Measurements from ENCODE around the gene CTNS.

CTNS gene

GRCh38 chr17:3627769-3628167 is 8.8 kb upstream of the CTNS start:
- H3K4me3 ChIP-seq (ENCODE audit: low read depth, low read length): no peak overlapping the region
- peak overlapping the region; percentile 27 for H3K27ac ChIP-seq
- H3K9ac ChIP-seq: no peak overlapping the region
- no peaks in the 10 kb centered on the region for H3K9me3 ChIP-seq (ENCODE audit: control insufficient read depth, low read length)
- no peaks in the 10 kb centered on the region for H3K79me2 ChIP-seq
- peaks cover 4% of the 10 kb centered on the region for H3K4me1 ChIP-seq
- TF ChIP-seq, protein P1, sequence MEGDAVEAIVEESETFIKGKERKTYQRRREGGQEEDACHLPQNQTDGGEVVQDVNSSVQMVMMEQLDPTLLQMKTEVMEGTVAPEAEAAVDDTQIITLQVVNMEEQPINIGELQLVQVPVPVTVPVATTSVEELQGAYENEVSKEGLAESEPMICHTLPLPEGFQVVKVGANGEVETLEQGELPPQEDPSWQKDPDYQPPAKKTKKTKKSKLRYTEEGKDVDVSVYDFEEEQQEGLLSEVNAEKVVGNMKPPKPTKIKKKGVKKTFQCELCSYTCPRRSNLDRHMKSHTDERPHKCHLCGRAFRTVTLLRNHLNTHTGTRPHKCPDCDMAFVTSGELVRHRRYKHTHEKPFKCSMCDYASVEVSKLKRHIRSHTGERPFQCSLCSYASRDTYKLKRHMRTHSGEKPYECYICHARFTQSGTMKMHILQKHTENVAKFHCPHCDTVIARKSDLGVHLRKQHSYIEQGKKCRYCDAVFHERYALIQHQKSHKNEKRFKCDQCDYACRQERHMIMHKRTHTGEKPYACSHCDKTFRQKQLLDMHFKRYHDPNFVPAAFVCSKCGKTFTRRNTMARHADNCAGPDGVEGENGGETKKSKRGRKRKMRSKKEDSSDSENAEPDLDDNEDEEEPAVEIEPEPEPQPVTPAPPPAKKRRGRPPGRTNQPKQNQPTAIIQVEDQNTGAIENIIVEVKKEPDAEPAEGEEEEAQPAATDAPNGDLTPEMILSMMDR (IDR thresholded peaks at IDR 0.05): no peak
- H2AFZ ChIP-seq: no peak overlapping the region
- no peak overlapping the region for H3K4me2 ChIP-seq (ENCODE audit: low read length)
- H3K36me3 ChIP-seq (ENCODE audit: control insufficient read depth, insufficient read depth, low read length): no peaks in the 10 kb centered on the region
- H3K27me3 ChIP-seq (ENCODE audit: control insufficient read depth, insufficient read depth, low read length): no peaks in the 10 kb centered on the region

DNA sequence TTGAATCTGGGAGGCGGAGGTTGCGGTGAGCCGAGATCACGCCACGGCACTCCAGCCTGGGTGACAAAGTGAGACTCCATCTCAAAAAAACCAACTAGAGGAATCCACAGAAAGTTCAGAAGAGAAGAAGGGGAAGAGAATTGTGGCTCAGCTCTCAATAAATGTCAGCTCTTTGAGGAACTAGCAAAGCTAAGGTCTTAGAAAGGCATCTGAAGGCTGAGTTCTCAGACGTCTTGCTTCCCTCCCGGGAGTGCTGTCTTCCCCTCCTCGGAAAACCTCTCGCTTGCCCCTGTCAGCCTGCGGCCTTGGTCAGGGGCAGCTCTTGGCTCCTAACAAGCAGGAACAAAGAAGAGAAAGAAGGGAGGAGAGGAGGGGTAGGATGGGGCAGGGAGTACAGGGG is 5.8 kb upstream of the CTNS start:
- peaks cover 4% of the 10 kb centered on the region for H3K4me1 ChIP-seq
- no peaks in the 10 kb centered on the region for H3K36me3 ChIP-seq (ENCODE audit: control insufficient read depth, insufficient read depth, low read length)
- H2AFZ ChIP-seq: no peak overlapping the region
- no peak overlapping the region for H3K27ac ChIP-seq
- H3K27me3 ChIP-seq (ENCODE audit: control insufficient read depth, insufficient read depth, low read length): no peaks in the 10 kb centered on the region
- no peaks in the 10 kb centered on the region for H3K9me3 ChIP-seq (ENCODE audit: control insufficient read depth, low read length)
- TF ChIP-seq, protein P1 (IDR thresholded peaks at IDR 0.05): no peak
- no peak overlapping the region for H3K4me2 ChIP-seq (ENCODE audit: low read length)
- no peak overlapping the region for H3K9ac ChIP-seq
- H3K79me2 ChIP-seq: peaks cover 9% of the 10 kb centered on the region
- H3K4me3 ChIP-seq (ENCODE audit: low read depth, low read length): no peak overlapping the region

DNA sequence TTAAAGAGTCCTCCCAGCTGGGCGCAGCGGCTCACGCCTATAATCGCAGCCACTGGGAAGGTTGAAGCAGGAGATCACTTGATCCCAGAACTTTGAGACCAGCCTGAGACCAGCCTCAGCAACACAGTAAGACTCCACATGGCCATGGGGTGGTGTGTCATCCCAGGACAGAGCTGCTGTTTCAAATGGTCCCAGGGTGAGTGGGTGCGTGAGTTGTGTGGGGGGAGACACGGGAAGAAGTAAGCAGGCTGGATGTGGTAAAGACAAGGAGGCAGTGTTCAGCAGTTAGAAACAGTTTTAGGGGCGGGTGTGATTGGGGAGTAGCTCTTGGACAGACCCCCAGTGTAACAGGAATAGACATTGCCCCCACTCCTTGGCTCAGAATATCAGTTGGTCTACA is 4.3 kb upstream of the CTNS start:
- H3K79me2 ChIP-seq: peaks cover 13% of the 10 kb centered on the region
- H2AFZ ChIP-seq: no peak overlapping the region
- H3K4me1 ChIP-seq: peaks cover 4% of the 10 kb centered on the region
- TF ChIP-seq, protein P1 (IDR thresholded peaks at IDR 0.05): no peak
- no peak overlapping the region for H3K4me3 ChIP-seq (ENCODE audit: low read depth, low read length)
- H3K4me2 ChIP-seq (ENCODE audit: low read length): no peak overlapping the region
- H3K36me3 ChIP-seq (ENCODE audit: control insufficient read depth, insufficient read depth, low read length): no peaks in the 10 kb centered on the region
- H3K9me3 ChIP-seq (ENCODE audit: control insufficient read depth, low read length): no peaks in the 10 kb centered on the region
- H3K9ac ChIP-seq: no peak overlapping the region
- H3K27ac ChIP-seq: no peak overlapping the region
- no peaks in the 10 kb centered on the region for H3K27me3 ChIP-seq (ENCODE audit: control insufficient read depth, insufficient read depth, low read length)

GRCh38 chr17:3635474-3636153 is 946 bp upstream of the CTNS start:
- Histone ChIP-seq H3K79me2 (peaks cover 16% of the 10 kb centered on the region), H3K4me2 (ENCODE audit: low read length) (peak overlapping the region; percentile 93), H3K27ac (peak overlapping the region; percentile 88), H3K9me3 (ENCODE audit: control insufficient read depth, low read length) (no peaks in the 10 kb centered on the region), H3K9ac (peak overlapping the region; percentile 50), H3K27me3 (ENCODE audit: control insufficient read depth, insufficient read depth, low read length) (no peaks in the 10 kb centered on the region), H3K4me1 (peaks cover 5% of the 10 kb centered on the region), H2AFZ (peak overlapping the region; percentile 83), H3K4me3 (ENCODE audit: low read depth, low read length) (peak overlapping the region; percentile 90), H3K36me3 (ENCODE audit: control insufficient read depth, insufficient read depth, low read length) (no peaks in the 10 kb centered on the region)
- TF ChIP-seq, protein P1 (IDR thresholded peaks at IDR 0.05): no peak

GRCh38 chr17:3636908-3637373 is 381 bp downstream of the CTNS start:
- peak overlapping the region; percentile 90 for H3K4me3 ChIP-seq (ENCODE audit: low read depth, low read length)
- peak overlapping the region; percentile 88 for H3K27ac ChIP-seq
- H3K4me1 ChIP-seq: peaks cover 5% of the 10 kb centered on the region
- no peaks in the 10 kb centered on the region for H3K36me3 ChIP-seq (ENCODE audit: control insufficient read depth, insufficient read depth, low read length)
- H3K79me2 ChIP-seq: peaks cover 16% of the 10 kb centered on the region
- no peaks in the 10 kb centered on the region for H3K9me3 ChIP-seq (ENCODE audit: control insufficient read depth, low read length)
- no peak overlapping the region for H3K9ac ChIP-seq
- H2AFZ ChIP-seq: peak overlapping the region; percentile 83
- H3K4me2 ChIP-seq (ENCODE audit: low read length): peak overlapping the region; percentile 94
- TF ChIP-seq, protein P1 (IDR thresholded peaks at IDR 0.05): no peak
- no peaks in the 10 kb centered on the region for H3K27me3 ChIP-seq (ENCODE audit: control insufficient read depth, insufficient read depth, low read length)

Data from parathyroid adenoma (tissue), 2 donors.